T-helper 1 cell treated with Interleukin-12 subunit alpha and Interleukin-12 subunit beta and Interleukin-4 antibody, amounts not matched to agents 30 μg/mL and 1 μg/mL, for 36 hours (primary cell): Measurements from ENCODE around the gene TPRA1.
"Not testable (repeated sequence)": the region's sequence is repeated elsewhere in the genome, so short reads cannot be mapped to it uniquely, and the experiment has no call there.

Experiments used
- H3K27ac Mint-ChIP-seq: one replicate; pipeline ENCODE4 v1.8.0; 2021; ENCODE audit warnings: mild to moderate bottlenecking, mixed read lengths
- H3K27me3 Mint-ChIP-seq: one replicate; pipeline ENCODE4 v1.8.0; 2021; ENCODE audit warnings: low read depth, mixed read lengths
- H3K36me3 Mint-ChIP-seq: one replicate; pipeline ENCODE4 v1.8.0; 2021; ENCODE audit warnings: low read depth, mixed read lengths
- H3K4me1 Mint-ChIP-seq: one replicate; pipeline ENCODE4 v1.8.0; 2021; ENCODE audit warnings: low read depth, mixed read lengths
- H3K4me3 Mint-ChIP-seq: one replicate; pipeline ENCODE4 v1.8.0; 2021; ENCODE audit warnings: mild to moderate bottlenecking, moderate library complexity, mixed read lengths
- H3K9me3 Mint-ChIP-seq: one replicate; pipeline ENCODE4 v1.8.0; 2021; ENCODE audit warnings: mixed read lengths

TPRA1 gene

DNA sequence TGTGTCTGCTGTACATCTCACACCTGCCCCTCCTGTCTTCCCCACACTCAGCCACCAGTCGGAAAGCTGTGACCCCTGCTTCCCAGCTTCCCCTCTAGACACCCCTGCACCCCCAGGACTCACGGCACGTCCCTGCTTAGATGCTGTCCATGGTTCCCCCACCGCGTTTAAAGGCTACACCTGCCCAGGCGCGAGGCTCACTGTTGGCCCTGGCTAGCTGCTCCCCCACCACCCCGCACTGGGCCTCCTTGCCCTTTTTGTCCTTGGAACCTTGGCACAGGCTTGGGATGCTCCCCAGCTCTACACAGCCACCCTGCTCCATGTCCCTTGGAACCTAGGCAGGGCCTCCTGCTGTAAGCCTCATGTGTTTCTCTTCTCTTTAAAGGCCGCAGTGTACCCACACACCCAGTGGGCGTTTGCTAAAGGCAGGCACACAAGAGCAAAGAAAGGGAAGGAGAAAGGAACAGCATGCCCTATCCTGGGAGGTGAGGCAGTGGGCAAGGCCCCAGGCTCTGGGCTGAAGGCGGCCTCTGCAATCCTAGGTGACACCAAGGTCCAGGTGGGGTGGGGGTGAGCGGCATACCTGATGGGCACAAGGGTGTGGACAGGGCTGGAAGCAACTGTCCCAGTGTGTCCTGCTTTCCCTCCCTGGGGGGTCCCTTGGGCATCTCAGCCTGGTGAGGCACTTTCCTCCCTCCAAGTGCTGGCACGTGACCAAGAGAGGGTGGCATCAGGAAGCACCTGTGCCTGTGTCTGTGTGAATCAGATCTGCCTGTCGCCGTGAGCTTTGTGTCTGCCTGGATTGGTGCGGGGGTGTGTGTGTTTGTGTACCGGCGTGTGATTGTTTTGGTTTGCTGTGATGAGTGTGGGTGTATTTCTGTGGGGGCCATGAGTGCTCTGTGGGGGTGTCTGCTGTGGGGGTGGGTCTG is 54.4 kb downstream of the TPRA1 start:
- no peaks in the 10 kb centered on the region for H3K4me1 Mint-ChIP-seq
- no peak overlapping the region for H3K27ac Mint-ChIP-seq
- H3K4me3 Mint-ChIP-seq, result no peak overlapping the region
- H3K36me3 Mint-ChIP-seq, result no peaks in the 10 kb centered on the region
- H3K9me3 Mint-ChIP-seq, result no peaks in the 10 kb centered on the region
- H3K27me3 Mint-ChIP-seq, result peaks cover 5% of the 10 kb centered on the region

DNA sequence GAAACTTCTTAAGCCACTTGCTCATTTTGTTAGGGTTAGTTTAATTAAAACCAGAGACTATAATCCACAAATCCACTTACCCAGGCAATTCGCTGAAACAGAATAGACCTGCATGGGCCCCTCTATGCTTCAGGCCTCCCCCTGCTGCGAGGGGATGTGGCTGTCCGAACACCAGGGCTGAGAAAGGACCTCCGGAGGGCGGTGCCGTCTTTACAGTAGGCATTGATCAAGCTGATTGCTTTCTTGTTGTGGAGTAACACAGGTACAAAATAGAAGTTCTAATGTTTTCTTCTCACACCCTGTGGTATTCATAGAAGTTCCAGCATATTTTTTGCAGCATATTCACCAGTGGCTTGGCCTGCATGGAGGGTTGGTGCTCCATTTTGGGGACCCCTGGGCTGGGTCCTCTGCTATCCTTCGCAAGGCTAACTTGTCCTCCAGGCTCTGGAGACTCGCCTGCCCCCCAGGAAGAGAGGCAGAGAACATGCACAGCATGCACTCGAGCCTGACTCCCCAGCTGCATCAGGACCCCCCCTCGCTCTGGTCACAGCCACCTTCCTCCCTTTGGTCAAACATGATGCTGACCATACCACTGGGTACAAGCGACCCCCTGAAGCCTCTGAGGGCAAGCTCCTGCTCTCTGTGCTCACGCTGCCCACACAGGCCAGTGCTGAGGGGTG is 55.3 kb downstream of the TPRA1 start:
- H3K36me3 Mint-ChIP-seq, result no peaks in the 10 kb centered on the region
- no peaks in the 10 kb centered on the region for H3K9me3 Mint-ChIP-seq
- no peak overlapping the region for H3K4me3 Mint-ChIP-seq
- no peak overlapping the region for H3K27ac Mint-ChIP-seq
- H3K27me3 Mint-ChIP-seq, result peaks cover 5% of the 10 kb centered on the region
- no peaks in the 10 kb centered on the region for H3K4me1 Mint-ChIP-seq

DNA sequence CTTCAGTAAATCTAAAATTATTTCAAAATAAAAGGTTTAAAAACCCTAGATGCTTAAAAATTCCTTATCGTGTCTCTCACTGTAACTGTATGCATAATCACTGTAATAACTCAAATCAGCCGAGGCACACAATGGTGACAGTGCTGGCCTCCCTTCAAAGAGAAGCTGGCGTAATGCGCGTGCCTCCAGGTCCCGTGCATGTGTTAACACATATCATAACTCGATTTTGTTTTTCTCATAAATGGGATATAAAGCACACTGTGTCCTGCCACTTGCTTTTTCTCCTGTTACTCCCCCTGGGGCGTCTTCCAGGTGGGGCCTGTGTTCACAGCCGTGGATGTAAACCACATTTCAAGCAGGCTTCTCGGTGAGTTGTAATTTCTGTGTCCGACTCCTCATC is 56.0 kb downstream of the TPRA1 start:
- H3K27ac Mint-ChIP-seq, result no peak overlapping the region
- peaks cover 5% of the 10 kb centered on the region for H3K27me3 Mint-ChIP-seq
- H3K9me3 Mint-ChIP-seq, result no peaks in the 10 kb centered on the region
- H3K4me3 Mint-ChIP-seq, result no peak overlapping the region
- no peaks in the 10 kb centered on the region for H3K4me1 Mint-ChIP-seq
- no peaks in the 10 kb centered on the region for H3K36me3 Mint-ChIP-seq

DNA sequence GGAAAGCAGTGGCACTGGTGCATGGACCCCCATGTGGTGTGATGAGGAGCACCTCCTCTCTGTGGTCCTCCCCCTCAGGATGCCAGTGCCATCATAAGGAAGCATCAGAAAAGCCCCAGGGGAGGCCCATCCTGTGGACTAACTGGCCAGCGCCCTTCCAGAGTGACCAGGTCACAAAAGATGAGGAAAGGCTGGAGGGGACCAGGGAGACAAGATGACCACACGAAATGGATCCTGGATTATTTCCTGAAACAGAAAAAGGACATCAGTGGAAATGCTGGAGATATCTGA is 56.4 kb downstream of the TPRA1 start:
- Mint-ChIP-seq H3K4me3 (no peak overlapping the region), H3K36me3 (no peaks in the 10 kb centered on the region), H3K27me3 (peaks cover 5% of the 10 kb centered on the region), H3K9me3 (no peaks in the 10 kb centered on the region), H3K27ac (no peak overlapping the region), H3K4me1 (no peaks in the 10 kb centered on the region)

DNA sequence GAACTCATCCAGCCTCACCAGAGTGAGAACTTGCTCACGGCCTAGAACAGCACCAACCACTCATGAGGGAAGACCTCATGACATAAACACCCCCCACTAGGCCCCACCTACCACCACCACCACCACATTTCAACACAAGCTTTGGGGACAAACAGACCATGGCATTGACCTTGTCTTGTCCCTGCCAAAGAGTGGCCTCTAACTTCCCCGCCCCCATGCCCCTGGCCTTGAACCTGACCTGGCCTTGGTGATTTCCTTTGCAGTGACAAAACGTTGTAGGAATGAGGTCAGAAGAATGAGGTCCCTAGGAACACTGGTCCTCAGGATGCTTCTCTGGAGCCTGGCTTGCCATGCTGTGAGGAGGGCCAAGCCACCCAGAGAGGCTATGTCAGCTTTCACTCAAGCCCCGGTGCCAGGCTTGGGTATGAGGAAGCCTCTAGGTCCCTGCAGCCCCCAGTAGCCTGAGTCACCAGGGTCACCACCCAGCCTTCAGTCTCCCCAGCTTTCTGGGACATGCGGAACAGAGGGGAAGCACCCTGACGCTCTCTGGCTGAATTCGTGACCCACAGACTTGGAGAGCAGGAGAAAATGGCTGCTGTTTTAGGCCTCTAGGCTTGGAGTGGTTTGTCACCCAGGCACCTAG is 57.9 kb downstream of the TPRA1 start:
- no peaks in the 10 kb centered on the region for H3K4me1 Mint-ChIP-seq
- no peak overlapping the region for H3K27ac Mint-ChIP-seq
- H3K9me3 Mint-ChIP-seq, result no peaks in the 10 kb centered on the region
- H3K4me3 Mint-ChIP-seq, result no peak overlapping the region
- peaks cover 5% of the 10 kb centered on the region for H3K27me3 Mint-ChIP-seq
- no peaks in the 10 kb centered on the region for H3K36me3 Mint-ChIP-seq

DNA sequence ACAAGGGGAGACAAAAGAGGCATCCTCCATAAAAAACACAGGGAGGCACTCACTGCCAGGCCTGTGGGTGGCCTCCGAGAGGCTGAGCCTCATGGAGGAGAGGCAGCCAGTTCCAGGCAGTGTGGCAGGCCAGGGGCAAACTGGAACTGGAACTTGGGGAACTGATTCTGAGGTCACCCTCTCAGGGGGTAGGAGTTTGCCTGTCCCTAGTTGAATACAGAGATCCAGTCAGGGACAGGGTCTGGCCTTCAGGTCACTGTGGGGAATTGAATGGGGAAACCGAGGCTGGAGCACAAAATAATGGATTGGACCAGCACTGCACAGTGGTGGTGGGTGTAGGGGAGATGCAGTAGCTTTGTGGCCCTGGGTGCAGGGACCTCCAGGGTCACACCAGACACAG is 58.7 kb downstream of the TPRA1 start:
- H3K9me3 Mint-ChIP-seq, result no peaks in the 10 kb centered on the region
- peaks cover 5% of the 10 kb centered on the region for H3K27me3 Mint-ChIP-seq
- H3K27ac Mint-ChIP-seq, result peak overlapping the region; percentile 1
- H3K4me1 Mint-ChIP-seq, result no peaks in the 10 kb centered on the region
- no peaks in the 10 kb centered on the region for H3K36me3 Mint-ChIP-seq
- H3K4me3 Mint-ChIP-seq, result no peak overlapping the region

DNA sequence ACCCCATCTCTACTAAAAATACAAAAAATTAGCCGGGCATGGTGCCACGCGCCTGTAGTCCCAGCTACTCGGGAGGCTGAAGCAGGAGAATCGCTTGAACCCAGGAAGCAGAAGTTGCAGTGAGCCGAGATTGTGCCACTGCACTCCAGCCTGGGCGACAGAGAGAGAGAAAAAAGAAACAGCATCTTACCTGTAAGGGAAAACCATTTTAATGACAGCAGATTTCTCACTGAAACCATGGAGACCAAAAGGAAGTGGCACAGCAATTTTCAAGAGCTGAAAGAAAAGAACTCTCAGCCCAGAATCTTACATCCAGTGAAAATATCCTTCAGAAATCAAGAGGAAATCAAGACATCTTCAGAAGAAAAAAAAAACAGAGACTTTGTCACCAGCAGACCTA is 59.7 kb downstream of the TPRA1 start:
- not testable (repeated sequence) for H3K27me3 Mint-ChIP-seq, H3K9me3 Mint-ChIP-seq, H3K27ac Mint-ChIP-seq, H3K36me3 Mint-ChIP-seq, H3K4me1 Mint-ChIP-seq, H3K4me3 Mint-ChIP-seq

DNA sequence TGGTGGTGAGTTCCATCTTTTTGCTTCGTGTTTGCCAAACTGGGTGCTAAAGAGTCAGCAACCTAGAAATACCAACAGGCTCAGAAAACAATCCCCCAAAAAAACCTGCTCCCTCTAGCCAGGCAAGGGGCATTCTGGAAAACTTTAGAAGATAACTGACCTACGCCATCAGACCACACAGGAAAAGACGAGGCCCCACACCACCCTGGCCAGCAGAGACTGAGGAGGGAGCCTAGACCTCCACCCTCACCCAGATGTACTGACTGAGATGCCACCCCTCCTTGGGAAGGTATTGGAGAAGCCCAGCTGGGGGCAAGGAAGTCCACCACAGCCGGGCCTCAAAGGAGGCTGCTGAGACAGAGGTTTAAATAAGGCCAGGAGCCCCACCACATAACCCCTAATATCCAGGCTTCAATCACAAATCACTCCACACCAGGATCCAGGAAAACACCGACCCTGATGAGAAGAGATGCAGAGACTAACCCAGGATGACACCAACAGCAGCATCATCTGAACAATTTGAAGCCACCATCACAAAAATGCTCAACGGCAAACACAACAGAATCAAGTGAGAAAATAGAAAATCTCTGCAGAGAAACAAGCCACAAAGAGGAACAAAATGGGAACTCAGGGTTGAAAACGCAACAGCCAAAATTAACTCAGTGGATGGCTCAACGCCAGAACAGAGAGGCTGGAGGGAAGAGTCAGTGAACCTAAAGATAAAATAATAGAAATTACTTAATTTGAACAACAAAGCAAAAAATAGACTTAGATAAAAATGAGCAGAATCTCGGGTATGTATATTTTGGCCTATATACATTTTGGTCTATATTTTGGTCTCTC is 61.0 kb downstream of the TPRA1 start:
- H3K4me1 Mint-ChIP-seq, result no peaks in the 10 kb centered on the region
- H3K27ac Mint-ChIP-seq, result no peak overlapping the region
- H3K27me3 Mint-ChIP-seq, result no peaks in the 10 kb centered on the region
- H3K36me3 Mint-ChIP-seq, result no peaks in the 10 kb centered on the region
- H3K9me3 Mint-ChIP-seq, result no peaks in the 10 kb centered on the region
- no peak overlapping the region for H3K4me3 Mint-ChIP-seq

DNA sequence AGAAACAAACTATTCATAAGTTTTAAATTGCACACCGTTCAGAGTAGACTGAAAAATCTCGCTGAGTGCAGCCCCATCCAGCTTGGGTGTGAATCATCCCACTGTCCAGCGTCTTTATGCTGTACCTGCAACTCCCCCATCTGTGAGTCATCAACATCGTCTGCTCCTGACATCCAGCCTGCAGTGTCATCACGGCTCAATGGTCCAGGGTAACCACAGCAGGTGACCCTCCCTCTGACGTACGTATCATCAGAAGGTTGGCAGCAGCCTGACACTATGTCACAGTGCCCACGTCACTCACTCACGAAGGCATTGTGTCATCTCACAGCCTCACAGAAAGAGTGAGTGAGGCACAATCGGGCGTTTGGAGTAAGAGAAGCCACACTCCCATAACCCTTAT is 65.2 kb downstream of the TPRA1 start:
- Mint-ChIP-seq H3K4me3 (no peak overlapping the region), H3K27me3 (peaks cover 8% of the 10 kb centered on the region), H3K27ac (no peak overlapping the region), H3K36me3 (no peaks in the 10 kb centered on the region), H3K4me1 (no peaks in the 10 kb centered on the region), H3K9me3 (no peaks in the 10 kb centered on the region)

DNA sequence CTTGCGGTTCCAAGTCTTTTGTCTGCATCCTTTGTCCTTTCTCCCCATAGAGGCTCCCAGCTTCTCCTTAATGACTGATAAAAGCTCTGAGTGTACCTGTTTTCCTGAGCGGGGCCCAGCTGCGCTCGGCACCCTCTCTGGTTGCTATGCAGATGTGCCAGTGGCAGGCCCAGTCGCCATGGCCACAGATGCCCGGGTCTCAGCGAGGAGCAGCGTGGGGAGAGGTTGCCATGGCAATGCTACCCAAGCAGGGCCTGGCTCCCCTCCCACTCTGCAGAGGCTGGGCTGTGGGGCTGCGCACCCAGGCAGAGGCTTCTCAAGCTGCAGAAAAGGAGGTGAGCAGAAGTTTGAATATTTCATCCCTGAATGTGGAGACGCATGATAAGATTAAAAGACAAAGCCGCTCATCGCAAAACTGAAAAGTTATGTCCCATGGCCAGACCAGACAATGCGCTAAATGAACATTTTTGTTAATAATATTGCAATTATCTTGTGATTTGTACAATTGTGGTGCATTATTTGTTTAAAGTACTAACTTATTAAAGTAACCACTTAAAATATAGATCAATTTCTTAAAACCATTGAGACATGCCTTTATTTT is 66.1 kb downstream of the TPRA1 start:
- Mint-ChIP-seq H3K9me3 (no peaks in the 10 kb centered on the region), H3K4me3 (no peak overlapping the region), H3K36me3 (no peaks in the 10 kb centered on the region), H3K27ac (no peak overlapping the region), H3K27me3 (peaks cover 8% of the 10 kb centered on the region), H3K4me1 (no peaks in the 10 kb centered on the region)
